K562 (cell line): Measurements from ENCODE around the gene OVOL1. TPM values are rescaled to one million over a fixed set of nuclear protein-coding genes. Genes with fewer than 3 reads are reported as not detected.

Source experiments
- FOXK1 ChIP-seq: sonication (generic); formaldehyde crosslinking; IDR thresholded peaks from 2 replicates; pipeline ENCODE4 v1.8.0; 2022; ENCODE audit warnings: missing genetic modification reagents, mild to moderate bottlenecking, borderline replicate concordance
- GTF2B ChIP-seq: IDR thresholded peaks from 2 replicates; pipeline ENCODE4 v1.6.1; 2011; ENCODE audit not compliant: insufficient read length; ENCODE audit errors: extremely low read depth
- ID3 ChIP-seq, 2 experiments: fragments of 250-450 bp in 1 of 2; fragments of 450-650 bp in 1 of 2; sonication (Bioruptor Pico) in 1 of 2; IDR thresholded peaks; 2 replicates each; pipeline versions ENCODE4 v1.6.1 to v1.8.0; 2016 to 2021; ENCODE audit warnings: mild to moderate bottlenecking in 2 of 2, moderate library complexity in 2 of 2, missing compliant biosample characterization in 1 of 2, missing genetic modification characterization in 1 of 2
- NBN ChIP-seq: fragments of 450-650 bp; IDR thresholded peaks from 2 replicates; pipeline ENCODE4 v1.6.1; 2016; ENCODE audit warnings: low read depth, mild to moderate bottlenecking
- PHF21A ChIP-seq: fragments of 450-650 bp; IDR thresholded peaks from 2 replicates; pipeline ENCODE4 v1.6.1; 2017; ENCODE audit warnings: low read depth, borderline replicate concordance
- RCOR1 ChIP-seq, 2 experiments: IDR thresholded peaks; 2 replicates each; pipeline ENCODE4 v1.6.1; 2012; ENCODE audit warnings: low read depth in 2 of 2, low read length in 2 of 2, borderline replicate concordance in 1 of 2, improper control_type of control experiment in 1 of 2
- SAFB2 ChIP-seq: fragments of 200-400 bp; formaldehyde crosslinking; IDR thresholded peaks from 2 replicates; pipeline ENCODE4 v1.6.1; 2018; ENCODE audit warnings: borderline replicate concordance, low read length, low read depth, moderate library complexity; ENCODE audit not compliant: severe bottlenecking
- STAT6 ChIP-seq: sonication (generic); formaldehyde crosslinking; IDR thresholded peaks from 2 replicates; pipeline ENCODE4 v1.8.1; 2023; ENCODE audit warnings: mild to moderate bottlenecking, missing genetic modification reagents
- TSC22D4 ChIP-seq: fragments of 450-650 bp; IDR thresholded peaks from 2 replicates; pipeline ENCODE4 v1.6.1; 2016; ENCODE audit warnings: missing genetic modification characterization, missing biosample characterization, control low read depth
- YY1 ChIP-seq, 3 experiments: IDR thresholded peaks; 2 replicates each; pipeline ENCODE4 v1.6.1; 2011; ENCODE audit warnings: low read length in 2 of 3, mild to moderate bottlenecking in 2 of 3, moderate library complexity in 2 of 3, borderline replicate concordance in 1 of 3, control low read depth in 1 of 3, low read depth in 1 of 3; ENCODE audit not compliant: insufficient read depth in 3 of 3, insufficient replicate concordance in 2 of 3, control insufficient read depth in 1 of 3, insufficient read length in 1 of 3; ENCODE audit errors: extremely low read depth in 1 of 3
- ZBTB1 ChIP-seq: sonication (generic); formaldehyde crosslinking; IDR thresholded peaks from 2 replicates; pipeline ENCODE4 v1.8.1; 2023; ENCODE audit warnings: missing genetic modification reagents, low read depth, mild to moderate bottlenecking, borderline replicate concordance
- ZBTB9 ChIP-seq: fragments of 450-650 bp; formaldehyde crosslinking; IDR thresholded peaks from 2 replicates; pipeline ENCODE4 v1.4.0; 2020; ENCODE audit warnings: mild to moderate bottlenecking, moderate library complexity
- ZFPM2 ChIP-seq: fragments of 250-450 bp; sonication (Bioruptor Pico); IDR thresholded peaks from 2 replicates; pipeline ENCODE4 v1.5.1; 2022; ENCODE audit warnings: mild to moderate bottlenecking
- ZNF140 ChIP-seq: fragments of 250-450 bp; sonication (Bioruptor Pico); IDR thresholded peaks from 2 replicates; pipeline ENCODE4 v1.8.0; 2021; ENCODE audit warnings: moderate library complexity, mild to moderate bottlenecking, inconsistent platforms
- ZNF644 ChIP-seq: fragments of 200-800 bp; sonication (Bioruptor generic); IDR thresholded peaks from 2 replicates; pipeline ENCODE4 v1.6.1; 2016; ENCODE audit warnings: low read depth, missing genetic modification characterization, missing compliant biosample characterization
- ZNF655 ChIP-seq: fragments of 250-450 bp; sonication (Bioruptor Pico); IDR thresholded peaks from 2 replicates; pipeline ENCODE4 v1.5.0; 2021
- ZNF699 ChIP-seq: fragments of 250-450 bp; sonication (Bioruptor Pico); IDR thresholded peaks from 2 replicates; pipeline ENCODE4 v1.8.0; 2021; ENCODE audit warnings: mild to moderate bottlenecking, moderate library complexity; ENCODE audit not compliant: insufficient replicate concordance
- polyA plus RNA-seq, 8 experiments: library from polyadenylated mRNA; depleted of rRNA in 4 of 8; stranded (reverse) in 5 of 8; unstranded in 3 of 8; fragments of >200 nt; fragmentation: Nextera tagmentation in 2 of 8; fragmentation: Illumina TruSeq in 1 of 8; extraction: Ambion mirVana in 2 of 8; extraction: Trizol in 1 of 8; gene quantifications; 2 replicates each; pipeline versions ENCODE4 v1.2.1 to v1.2.3, GENCODE V29; 2011 to 2014; ENCODE audit warnings: inconsistent platforms in 1 of 8, missing spikeins in 1 of 8
- total RNA-seq, 7 experiments: library from RNA; depleted of rRNA in 6 of 7; stranded (reverse); fragments of >200 nt in 6 of 7; fragmentation: Illumina TruSeq in 2 of 7; extraction: Trizol in 2 of 7; gene quantifications; 2 replicates each; pipeline versions ENCODE4 v1.2.1 to v1.2.3, GENCODE V29; 2011 to 2021; ENCODE audit warnings: low replicate concordance in 1 of 7

The OVOL1 gene
- total and polyA plus RNA-seq, 9 of the 15 experiments (the other 6 are each of a cell fraction or from before 2014, with no cell fraction given) = 0.09 TPM; not detected in 8

- TF ChIP-seq FOXK1 = peak; percentile 50; the same call in 1 of the 2 replicates
- TF ChIP-seq YY1 (IDR thresholded peaks at IDR 0.05; ENCODE audit: borderline replicate concordance in 1 of 3, control insufficient read depth in 1 of 3, extremely low read depth in 1 of 3, insufficient read depth in 3 of 3, insufficient read length in 1 of 3, insufficient replicate concordance in 2 of 3, low read depth in 1 of 3, low read length in 2 of 3) = peak in 2 of 3 experiments; percentile 78 to 86
- TF ChIP-seq STAT6 (CRISPR knock-in tag) = no peak
- no peak for TF ChIP-seq GTF2B
- TF ChIP-seq ZNF644 (tag) = no peak
- TF ChIP-seq RCOR1 (IDR thresholded peaks at IDR 0.05; ENCODE audit: borderline replicate concordance in 1 of 2, low read depth in 2 of 2, low read length in 2 of 2) = peak in 1 of 2 experiments; percentile 8; a peak in 1 of 4 replicates
- TF ChIP-seq ZBTB1 (CRISPR knock-in tag) = peak; percentile 88
- peak; percentile 64; the same call in 1 of the 2 replicates for TF ChIP-seq NBN
- TF ChIP-seq ID3 (CRISPR knock-in tag; IDR thresholded peaks at IDR 0.05) = no peak
- peak; percentile 47; the same call in 1 of the 2 replicates for TF ChIP-seq ID3 (tag; IDR thresholded peaks at IDR 0.05)
- no peak for TF ChIP-seq ZNF140 (CRISPR knock-in tag)
- TF ChIP-seq SAFB2 = no peak
- no peak for TF ChIP-seq ZNF699 (CRISPR knock-in tag)
- TF ChIP-seq TSC22D4 (tag) = no peak
- TF ChIP-seq ZFPM2 (CRISPR knock-in tag) = no peak
- TF ChIP-seq ZNF655 (CRISPR knock-in tag) = no peak
- no peak for TF ChIP-seq PHF21A
- no peak; the same call in 1 of the 2 replicates for TF ChIP-seq ZBTB9 (CRISPR knock-in tag)
Measured at GRCh38 chr11:65779919-65780769, 6.7 kb upstream of the OVOL1 start (continued).
